CMK (cell line): ENCODE results near the gene TMIGD1.

Experiments
- DNase-seq: peaks from one replicate; pipeline ENCODE4 v3.0.0-alpha.2; 2010; ENCODE audit warnings: low read depth

Gene TMIGD1

DNA sequence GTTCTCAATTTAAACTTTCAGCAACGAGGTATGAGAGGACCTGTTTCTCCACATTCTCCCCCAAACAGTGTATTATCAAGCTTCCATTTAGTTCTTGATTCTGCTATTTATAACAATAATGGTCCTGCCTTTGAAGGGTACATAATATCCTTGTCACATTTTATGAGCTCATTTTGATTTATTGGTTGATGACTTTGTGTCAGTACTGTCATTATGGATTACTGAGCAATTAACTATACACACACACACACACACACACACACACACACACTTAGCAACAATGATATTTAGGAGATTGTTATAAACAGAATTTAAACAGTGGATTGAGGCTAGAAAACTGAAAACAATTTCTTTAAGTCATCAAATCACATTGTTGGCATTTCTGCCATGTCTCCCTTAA is 7.0 kb downstream of the TMIGD1 start:
- DNase-seq: no peak

DNA sequence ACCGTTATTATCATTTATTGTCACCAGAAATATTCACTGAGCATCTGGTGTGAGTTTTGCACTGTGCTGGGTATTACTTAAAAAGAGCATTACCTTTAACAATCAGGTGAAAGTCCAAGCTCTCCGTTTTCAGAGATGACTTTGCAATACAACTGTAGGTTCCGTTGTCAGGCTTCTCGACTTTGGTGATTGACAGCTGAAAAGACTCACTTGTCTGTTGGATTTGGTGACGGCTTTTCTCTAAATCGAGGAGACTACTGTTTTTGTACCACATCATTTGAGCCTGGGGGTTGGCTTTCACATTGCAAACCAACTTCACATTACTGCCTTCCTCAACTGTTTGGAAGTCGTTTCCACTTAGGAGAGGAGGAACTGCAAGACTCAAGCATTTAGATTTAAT is 9.1 kb downstream of the TMIGD1 start:
- no peak for DNase-seq

DNA sequence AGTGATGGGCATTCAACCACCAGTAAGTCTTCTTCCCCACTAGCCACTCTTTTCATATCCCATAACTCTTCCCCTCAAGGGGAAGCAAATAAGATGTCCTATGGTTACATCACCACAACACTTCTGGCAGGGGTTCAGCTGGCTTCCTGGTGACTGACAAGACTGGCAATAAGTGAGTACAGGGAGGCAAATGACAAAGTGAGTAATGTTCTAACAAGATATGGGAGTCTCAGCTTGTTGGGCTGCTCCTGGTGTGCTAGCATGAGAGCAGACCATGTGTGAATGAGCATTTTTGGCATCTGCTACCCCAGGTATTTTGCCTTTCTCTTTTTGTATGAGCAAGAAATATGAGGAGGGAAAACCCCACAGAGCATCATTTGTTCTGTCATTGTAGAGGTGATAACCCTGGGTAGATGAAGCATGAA is 9.9 kb downstream of the TMIGD1 start:
- DNase-seq: no peak

DNA sequence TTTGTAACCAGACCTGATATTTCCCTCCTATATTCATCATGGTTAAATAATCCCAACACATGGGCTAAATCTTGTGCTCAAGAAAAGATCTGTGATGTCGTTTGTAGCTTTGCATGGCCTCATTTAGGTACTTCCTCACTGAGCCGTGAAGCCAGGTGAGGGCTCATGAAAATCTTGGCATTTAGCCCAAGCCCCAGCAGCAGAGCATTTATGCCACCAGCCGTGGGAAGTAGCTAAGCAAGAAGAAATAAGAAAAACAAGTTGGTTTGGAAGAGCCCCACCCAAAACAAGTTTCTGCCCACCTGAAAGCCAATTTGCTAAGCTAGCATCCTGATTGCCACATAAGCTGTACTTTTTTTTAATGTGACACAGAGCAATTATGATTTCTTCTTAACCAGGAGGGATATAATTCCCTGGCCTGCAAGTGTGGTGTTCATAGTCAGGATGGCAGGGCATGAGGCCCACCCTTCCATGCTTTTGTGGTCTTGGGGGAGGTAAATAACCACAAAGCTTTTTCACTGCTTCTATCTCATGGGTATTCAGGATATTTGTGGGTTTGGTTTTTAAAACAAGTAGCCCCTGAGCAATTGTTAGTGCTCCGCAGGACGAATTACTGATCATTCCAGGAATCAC is 10.5 kb downstream of the TMIGD1 start:
- DNase-seq: no peak

DNA sequence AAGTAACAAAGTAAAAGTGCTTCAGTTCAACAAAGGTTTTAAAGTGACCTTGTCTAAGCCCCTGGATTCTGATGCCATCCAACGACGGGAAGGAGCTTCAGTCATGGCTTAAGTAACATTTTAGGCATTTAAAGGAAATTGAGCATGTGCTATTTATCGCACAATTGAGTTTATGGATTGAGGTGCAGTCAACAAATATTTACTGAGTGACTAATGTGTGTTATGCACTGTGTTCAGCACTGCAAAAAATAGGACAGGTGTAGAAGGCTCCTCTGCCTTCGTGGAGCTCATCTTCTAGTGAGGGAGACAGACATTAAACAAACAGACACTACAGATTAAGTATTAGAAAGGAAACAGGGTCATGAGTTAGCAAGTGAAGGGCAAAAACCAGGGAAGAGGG is 12.5 kb downstream of the TMIGD1 start:
- no peak for DNase-seq

DNA sequence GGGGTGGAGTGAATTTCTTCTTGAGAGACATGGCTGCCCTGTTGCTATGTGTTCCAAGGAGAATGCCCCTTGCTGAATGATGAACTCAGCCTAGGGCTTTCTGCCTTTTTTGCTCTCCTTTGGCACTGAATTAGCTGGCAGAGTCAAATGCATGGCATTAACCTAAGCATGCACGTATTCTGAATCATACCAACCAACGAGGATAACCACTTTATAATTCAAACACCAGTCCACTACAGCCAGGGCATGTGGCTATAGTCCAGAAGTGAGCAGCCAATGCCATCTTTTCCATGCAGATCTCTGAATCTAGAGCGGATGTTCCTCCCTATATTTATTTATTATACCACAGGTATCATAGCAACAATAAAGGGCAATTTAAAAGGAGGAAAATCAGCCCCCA is 15.7 kb downstream of the TMIGD1 start:
- DNase-seq: no peak

DNA sequence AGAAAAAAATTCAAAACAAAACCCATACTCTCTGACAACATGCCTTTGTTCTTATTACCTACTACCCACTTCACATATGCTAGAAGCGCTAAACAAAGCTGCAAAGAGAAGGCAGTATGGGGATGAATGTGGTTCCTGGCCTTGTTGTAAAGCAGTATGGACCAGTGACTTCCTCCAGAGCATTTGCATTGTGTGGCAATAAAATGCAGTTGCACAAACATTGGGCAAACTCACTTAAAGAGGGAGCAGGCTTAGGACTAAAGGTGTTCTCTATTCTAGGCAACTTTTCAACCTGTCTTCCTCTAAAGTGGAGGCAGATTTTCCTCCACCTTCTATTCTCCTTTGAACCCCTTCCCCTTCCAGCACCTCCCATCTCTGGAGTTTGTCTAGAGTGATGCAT is 17.1 kb downstream of the TMIGD1 start:
- no peak for DNase-seq

DNA sequence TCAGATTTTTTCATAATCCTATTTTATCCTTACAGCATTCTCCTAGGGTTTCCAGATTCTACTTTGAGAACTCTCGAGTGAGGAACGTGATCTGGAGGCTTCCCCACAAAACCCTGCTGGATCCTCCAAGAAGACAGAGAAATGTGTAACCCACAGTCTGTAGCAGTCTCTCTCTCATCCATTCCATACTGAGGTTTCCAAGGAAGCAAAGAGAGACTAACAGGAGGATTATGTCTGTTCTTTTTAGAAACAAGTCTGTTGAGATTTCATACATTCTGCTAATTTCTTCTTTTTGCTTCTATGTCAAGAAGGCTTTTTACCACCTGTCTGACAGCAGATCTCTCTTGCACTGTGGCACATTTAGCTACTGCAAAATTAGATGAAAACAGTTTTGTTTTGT is 18.8 kb downstream of the TMIGD1 start:
- no peak for DNase-seq

DNA sequence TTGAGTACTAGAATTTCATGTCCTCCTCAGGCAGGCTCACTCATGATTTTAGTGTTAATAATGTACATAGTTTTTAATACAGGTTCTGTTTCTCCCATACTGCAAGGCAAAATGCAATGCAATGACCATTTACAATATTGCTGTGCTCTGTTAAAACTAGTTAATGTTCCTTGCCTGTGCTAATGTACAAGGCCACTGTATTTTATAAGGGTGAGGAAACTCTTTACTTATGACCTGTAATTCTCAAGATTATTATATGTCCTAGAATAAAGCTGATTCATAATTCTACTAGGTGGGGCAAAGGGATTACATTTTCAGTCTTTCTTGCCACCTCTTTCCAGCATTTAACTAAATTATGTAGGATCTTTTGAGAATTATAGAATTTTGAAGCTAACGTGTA is 19.4 kb downstream of the TMIGD1 start:
- DNase-seq: no peak

DNA sequence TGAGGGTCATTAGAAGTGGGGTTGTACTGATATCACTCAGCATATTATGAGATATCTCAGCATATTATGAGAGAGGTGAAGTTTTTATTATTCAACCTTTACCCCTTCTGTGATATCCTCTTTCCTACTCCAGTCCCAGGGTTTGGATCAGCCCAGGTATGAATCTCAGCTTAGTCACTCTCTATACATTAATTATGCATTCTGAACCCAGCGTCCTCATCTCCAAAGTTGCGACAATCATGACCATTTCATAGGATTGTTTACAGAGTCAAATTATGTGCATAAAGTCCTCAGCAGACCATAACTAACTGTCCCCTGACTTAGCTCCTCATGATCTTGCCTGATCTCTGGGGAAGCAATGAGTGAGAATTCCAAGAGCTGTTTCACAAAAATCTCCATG is 21.6 kb downstream of the TMIGD1 start:
- no peak for DNase-seq

DNA sequence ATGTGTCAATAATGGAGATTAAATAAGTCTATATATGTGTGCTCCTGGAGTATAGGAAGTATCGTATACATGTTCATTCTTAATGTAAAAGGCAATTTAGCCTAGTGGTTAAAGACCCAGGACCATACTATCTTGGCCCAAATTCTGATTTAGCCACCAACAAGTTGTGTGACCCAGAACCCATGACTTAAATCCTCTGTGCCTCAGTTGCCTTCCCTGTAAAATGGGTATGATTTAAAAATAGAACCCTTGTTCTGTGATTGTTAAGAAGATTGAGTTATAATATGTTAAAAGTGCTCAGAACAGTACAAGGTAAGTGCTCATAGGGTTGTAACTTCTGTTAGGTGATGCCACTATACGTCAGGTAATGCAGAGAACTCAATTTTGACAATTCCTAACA is 23.3 kb downstream of the TMIGD1 start:
- no peak for DNase-seq

DNA sequence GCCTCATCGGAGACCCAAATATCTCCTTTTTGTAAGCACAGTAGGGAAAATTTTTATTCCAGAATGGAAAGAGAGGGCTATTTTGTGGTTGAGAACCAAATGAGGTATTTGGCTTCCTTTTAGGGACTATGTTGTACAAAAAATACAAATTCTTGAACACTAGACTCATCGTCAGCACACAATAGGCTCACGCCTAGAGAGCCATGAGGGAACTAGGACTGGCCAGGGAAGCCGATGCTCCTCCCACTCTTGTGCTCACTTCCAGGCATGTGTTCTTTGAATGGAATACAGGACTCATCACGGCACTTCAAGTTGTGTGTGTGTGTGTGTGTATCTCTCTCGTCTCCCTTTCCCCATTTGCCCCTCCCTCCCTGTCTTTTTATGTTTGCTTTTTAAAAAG is 24.3 kb downstream of the TMIGD1 start:
- no peak for DNase-seq

DNA sequence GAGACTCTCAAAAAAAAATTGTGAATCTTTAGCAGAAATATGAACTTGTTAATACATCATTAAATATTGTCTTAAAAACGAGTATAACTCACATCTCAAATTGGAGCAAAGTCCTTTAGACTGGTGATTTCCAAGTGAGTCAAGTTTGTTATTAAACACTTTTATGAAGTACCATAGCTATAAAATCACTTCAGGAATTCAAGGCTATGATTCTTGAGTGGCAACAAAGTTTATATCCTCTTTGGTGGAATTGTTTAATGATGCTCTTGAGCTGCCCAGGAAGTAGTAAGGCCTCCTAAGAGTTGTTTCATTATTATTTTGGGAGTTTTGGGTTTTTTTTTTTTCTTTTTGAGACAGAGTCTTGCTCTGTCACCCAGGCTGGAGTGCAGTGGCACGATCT is 25.5 kb downstream of the TMIGD1 start:
- DNase-seq: no peak

DNA sequence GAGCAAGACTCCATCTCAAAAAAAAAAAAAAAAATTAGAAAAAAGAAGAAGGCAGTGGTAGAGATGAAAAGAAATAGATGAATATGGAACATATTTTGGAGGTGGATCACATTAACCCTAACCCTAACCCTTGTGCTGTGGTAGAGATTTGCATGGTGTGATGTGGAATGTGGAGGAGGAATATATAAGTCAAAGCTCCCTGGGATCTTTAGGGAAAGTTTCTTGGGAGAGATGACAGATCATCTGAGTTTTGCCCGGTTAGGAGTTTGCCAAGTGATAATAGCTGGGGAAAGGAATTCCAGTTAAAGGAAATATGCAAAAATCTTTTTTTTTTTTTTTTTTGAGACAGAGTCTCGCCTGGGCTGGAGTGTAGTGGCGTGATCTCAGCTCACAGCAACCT is 29.1 kb downstream of the TMIGD1 start:
- DNase-seq: no peak

DNA sequence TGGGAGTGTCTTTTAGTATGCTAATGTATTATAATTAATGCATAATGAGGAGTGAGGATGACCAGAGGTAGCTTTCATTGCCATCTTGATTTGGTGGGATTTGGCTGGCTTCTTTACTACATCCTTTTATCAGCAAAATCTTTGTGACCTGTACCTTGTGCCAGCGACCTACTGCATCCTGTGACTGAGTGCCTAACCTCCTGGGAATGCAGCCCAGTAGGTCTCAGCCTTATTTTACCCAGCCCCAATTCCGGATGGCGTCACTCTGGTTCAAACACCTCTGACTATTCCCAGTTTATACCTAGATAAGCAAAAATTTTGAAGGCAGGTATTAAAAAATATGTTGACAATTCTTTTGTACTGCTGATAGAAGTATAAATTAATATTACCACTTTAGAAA is 31.6 kb downstream of the TMIGD1 start:
- DNase-seq: no peak

DNA sequence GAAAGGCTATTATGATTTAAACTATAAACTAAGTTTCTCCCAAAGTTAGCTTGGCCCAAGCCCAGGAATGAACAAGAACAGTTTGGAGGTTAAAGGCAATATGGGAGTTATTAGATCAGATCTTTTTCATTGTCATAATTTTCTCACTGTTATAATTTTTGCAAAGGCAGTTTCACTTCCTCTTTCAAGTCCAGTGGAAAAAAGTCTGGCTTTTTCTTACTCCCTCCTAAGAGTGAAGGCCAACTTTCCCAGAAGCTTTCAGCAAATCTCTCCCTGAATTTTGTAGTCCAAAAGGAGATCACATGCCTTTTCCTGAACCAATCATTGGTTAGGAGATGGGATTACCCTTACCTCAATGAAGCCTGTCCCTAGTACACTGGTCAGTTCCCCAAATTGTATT is 33.0 kb downstream of the TMIGD1 start:
- no peak for DNase-seq

DNA sequence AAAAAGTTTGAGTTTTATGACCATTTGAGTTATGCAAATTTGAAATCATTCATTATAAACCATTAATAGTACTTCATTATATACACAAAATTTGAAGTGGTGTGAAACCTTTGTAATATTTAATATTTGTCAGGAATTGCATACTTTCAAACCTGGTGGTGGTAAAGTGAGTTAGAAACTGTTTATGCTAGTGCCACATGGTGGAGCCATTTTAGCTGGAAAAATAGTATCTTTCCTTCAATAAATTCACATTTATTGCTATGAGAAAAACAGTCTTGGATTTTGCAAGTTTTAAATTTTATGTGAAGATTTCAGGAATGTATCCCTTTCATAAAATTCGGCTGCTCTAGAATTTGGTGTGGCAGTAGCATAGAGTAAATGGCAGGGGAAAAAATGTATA is 34.9 kb downstream of the TMIGD1 start:
- no peak for DNase-seq

DNA sequence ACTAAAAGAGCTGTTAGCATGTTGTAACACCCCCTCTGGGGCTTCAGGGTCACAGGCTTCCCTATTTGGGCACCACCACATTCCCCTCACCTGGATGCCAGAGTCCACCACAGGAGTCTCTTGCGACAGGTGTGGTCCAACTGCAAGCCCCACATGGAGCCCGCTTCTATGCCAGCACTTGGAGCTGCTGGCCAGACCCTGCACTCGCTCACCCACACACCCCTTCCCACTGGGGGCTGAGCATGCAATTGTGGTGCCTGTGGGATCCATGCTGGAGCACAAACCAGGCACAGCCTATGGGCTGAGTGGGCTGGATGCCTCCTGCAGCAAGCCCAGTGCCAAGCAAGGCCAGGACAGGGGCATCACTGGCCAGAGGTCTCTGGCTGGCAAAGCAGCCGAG is 36.1 kb downstream of the TMIGD1 start:
- DNase-seq: no peak

DNA sequence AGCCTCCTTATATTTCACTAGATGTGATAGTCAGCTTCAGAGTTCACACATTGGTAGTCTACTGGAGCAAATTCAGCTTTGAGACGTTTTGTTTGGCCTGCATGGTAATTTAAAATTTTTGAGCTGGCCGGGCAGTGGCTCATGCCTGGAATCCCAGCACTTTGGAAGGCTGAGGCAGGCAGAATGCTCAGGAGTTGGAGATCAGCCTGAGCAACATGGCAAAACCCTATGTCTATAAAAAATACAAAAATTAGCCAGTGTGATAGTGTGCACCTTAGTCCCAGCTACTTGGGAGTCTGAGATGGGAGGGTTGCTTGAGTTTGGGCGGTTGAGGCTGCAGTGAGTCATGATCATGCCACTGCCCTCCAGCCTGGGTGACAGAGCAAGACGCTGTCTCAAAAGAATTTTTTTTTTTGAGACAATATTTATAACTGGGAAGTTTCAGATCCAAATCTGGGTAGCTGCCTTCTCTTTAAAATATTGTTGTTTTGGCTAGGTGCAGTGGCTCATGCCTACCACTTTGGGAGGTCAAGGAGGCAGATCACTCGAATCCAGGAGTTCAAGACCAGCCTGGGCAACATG is 37.3 kb downstream of the TMIGD1 start:
- DNase-seq: no peak

DNA sequence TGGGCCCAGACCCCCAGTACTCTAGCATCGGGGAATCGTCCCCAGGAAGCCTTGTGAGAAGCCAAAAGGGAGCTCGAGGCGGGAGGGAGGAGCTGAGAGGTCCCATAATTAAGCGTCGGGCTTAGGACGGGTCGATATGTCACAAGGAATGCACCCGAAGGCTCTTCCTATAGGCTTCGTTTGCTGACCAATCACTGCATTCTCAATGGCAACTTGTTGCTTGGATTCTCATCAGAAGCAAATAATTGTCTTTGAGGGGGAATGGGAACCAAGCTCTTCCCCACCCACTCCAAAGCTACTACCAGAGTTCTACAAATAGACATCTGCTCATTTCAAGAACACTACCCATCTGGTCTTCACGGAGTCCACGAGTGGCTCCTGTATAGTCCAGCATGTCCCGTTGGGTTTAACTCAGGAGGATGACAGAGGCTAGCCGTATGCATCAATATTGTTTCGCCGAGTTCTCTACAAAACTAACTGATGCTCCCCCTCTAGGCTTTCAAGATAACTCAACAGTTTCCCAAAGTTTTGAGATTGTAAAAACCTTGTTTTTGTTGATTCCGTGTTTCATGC is 41.5 kb downstream of the TMIGD1 start:
- no peak for DNase-seq

DNA sequence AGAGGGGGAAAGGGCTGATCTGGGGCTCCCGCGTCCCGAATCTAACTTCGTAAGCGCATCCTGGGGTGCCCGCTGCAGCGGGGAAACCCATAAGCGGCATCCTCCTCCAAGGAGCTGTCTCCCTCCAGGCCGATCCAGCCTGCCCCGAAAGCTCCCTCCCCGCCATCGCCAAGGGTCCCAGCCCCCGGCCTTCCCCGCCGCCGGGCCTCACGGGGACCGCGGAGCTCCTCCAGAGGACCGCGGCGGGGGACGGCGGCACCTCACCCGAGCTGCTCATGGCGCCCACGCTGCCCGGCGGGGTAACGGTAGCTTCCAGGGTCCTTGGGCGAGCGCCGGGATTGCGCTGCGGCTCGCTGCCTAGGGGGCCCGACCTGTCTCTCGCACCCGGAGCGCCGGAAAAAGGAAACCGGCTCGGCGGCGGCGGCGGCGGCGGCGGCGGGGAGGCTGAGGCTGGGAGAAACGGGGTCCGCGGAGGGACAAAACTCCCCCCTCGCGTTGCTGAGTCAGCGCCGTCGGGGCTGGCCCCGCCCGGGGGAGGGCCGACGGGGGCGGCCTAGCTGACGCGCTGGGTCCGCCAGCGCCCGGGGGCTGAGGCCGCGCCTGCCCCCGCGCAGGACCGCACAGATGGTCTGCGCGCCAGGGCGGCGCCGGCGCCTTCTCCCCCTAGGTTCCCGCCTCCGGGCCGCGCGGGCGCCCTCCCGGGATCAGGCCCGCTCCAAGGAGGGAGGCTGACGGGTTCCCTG is 42.1 kb downstream of the TMIGD1 start, which contains the start of gene BLMH:
BLMH (minus strand) TSS at position 402 of the 743 bp plus-strand sequence; CDS start at position 277, 125 bp downstream.
- no peak for DNase-seq

DNA sequence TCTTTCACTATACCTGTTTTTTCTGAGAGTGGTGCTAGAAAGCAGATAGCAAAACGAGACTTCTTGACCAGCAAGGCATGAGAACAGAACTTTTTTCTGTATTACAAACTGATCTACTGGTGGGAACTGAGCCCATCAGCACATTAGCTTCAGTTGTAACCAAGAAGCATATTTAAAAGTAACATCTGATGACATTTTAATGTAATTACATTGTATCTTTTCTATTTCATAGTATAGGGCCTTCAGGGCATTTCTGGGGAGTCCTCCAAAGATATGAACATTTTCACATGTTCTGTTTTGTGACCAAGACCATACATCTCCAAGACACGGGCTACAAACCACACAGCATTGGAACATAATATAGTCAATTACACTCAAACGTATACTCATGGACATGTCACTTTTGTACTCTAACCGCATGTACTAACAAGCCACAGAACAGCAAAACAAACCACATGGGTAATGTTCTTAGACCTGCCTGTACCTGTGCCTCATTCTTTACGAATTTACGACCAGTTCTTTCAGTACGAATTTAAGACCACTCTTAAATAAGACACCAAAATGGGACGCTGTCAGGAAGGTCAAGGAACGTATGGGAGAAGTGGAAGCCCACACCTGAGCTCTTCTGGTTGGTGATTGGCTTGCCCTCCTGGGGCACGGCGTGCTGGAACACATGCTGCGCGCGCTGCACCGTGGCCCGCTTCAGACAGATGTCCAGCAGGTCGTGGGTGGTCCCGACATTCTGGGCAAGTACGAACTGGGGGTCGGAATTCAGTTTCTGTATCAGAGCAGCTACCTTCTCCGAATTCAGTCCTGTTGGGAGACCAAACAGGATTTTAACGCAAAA is 42.9 kb downstream of the TMIGD1 start:
- DNase-seq: no peak
